Measurements from ENCODE around the gene MMAB.

DNA sequence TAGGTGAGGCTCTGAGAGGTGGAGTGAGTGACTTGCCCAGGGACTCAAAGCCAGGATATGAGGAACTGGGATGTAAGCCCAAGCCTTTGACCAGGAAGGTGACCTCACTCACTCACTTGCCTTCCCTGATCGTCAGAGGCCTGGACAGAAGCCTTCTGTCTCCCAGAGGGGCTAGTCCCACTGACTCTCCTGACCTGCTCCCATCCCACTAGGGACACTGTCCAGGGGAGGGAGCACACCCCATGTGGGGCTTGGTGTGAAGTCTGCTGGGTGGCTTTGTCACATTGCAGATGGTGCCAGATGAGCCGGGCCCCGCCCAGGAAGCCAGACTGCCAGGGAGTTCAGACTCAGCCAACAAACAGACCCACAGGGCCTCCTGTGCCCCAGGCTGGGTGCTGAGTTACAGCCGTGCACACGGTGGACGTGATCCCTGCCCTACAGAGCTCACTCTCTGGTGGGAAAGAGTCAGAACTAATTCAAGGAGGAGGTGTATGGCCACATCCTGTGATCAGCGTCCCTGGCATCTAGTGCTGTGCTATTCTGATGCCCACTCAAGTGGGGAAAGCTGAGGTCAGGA is 28.3 kb downstream of the MMAB start:
- TF ChIP-seq, protein P1, sequence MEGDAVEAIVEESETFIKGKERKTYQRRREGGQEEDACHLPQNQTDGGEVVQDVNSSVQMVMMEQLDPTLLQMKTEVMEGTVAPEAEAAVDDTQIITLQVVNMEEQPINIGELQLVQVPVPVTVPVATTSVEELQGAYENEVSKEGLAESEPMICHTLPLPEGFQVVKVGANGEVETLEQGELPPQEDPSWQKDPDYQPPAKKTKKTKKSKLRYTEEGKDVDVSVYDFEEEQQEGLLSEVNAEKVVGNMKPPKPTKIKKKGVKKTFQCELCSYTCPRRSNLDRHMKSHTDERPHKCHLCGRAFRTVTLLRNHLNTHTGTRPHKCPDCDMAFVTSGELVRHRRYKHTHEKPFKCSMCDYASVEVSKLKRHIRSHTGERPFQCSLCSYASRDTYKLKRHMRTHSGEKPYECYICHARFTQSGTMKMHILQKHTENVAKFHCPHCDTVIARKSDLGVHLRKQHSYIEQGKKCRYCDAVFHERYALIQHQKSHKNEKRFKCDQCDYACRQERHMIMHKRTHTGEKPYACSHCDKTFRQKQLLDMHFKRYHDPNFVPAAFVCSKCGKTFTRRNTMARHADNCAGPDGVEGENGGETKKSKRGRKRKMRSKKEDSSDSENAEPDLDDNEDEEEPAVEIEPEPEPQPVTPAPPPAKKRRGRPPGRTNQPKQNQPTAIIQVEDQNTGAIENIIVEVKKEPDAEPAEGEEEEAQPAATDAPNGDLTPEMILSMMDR (IDR thresholded peaks at IDR 0.05) = no peak
- no peak for TF ChIP-seq POLR2AphosphoS5 (IDR thresholded peaks at IDR 0.05)
